HepG2 (cell line): Measurements from ENCODE around the gene PLA2G7. TPM values are rescaled to one million over a fixed set of nuclear protein-coding genes. Genes with fewer than 3 reads are reported as not detected.

Source experiments
- ATAC-seq: fragments of 200-7000 bp; cut with Tn5 transposase; 3 replicates; pipeline ENCODE4 v1.9.1; 2020; ENCODE audit warnings: mild to moderate bottlenecking, moderate library complexity
- BruUV-seq: library from RNA; stranded (reverse); fragments of 400-500 nt; replicated peaks from 2 replicates; lab custom pipeline; 2021; lab: Mats Ljungman, UMichigan
- CTCF ChIA-PET: fragments of 300-600 bp; formaldehyde crosslinking; extraction: SDS; loops from one replicate; lab custom pipeline; 2021; ENCODE audit warnings: low total read pairs, inconsistent platforms, low intra/inter-chr PET ratio; lab: Yijun Ruan, JAX
- POLR2A ChIA-PET: fragments of 350-600 bp; sonication (Branson Sonifier 250); formaldehyde crosslinking; loops from one replicate; lab custom pipeline; 2020; ENCODE audit warnings: antibody characterized with exemption, inconsistent platforms; lab: Yijun Ruan, JAX
- DNase-seq: peaks from one replicate; pipeline ENCODE4 v3.0.0-alpha.2; 2015; ENCODE audit warnings: low spot score
- FAIRE-seq: peaks from 3 replicates; lab custom pipeline; 2011; peaks lifted over from hg19 to GRCh38; lab: Jason Lieb, UNC
- H2AFZ ChIP-seq: one replicate; pipeline ENCODE4 v1.6.1; 2011; ENCODE audit warnings: low read length, inconsistent platforms
- H3K27ac ChIP-seq: fragments of 300-600 bp; 3 replicates; pipeline ENCODE4 v1.8.0; 2011; ENCODE audit warnings: mixed run types, mild to moderate bottlenecking, mixed read lengths, low read length, inconsistent platforms; ENCODE audit not compliant: insufficient read depth; ENCODE audit errors: extremely low read length
- H3K27me3 ChIP-seq, 2 experiments: fragments of 200-600 bp in 1 of 2; 2 replicates in 1 of 2; 3 replicates in 1 of 2; pipeline versions ENCODE4 v1.6.0 to v1.8.0; 2011; ENCODE audit warnings: low read length in 2 of 2, mild to moderate bottlenecking in 2 of 2, moderate library complexity in 2 of 2, inconsistent platforms in 1 of 2; ENCODE audit not compliant: insufficient read depth in 2 of 2, control insufficient read depth in 1 of 2
- H3K36me3 ChIP-seq, 2 experiments: fragments of 200-600 bp in 1 of 2; replicated peaks in 1 of 2; 2 replicates in 1 of 2; 3 replicates in 1 of 2; pipeline versions ENCODE4 v1.5.1 to v1.8.0; 2011; ENCODE audit warnings: low read length in 2 of 2, inconsistent platforms in 1 of 2; ENCODE audit not compliant: insufficient read depth in 2 of 2, control insufficient read depth in 1 of 2
- H3K4me1 ChIP-seq: 2 replicates; pipeline ENCODE4 v1.5.1; 2012; ENCODE audit warnings: low read length, inconsistent platforms; ENCODE audit not compliant: insufficient read depth
- H3K4me2 ChIP-seq: 2 replicates; pipeline ENCODE4 v1.6.0; 2011; ENCODE audit warnings: low read depth, low read length, inconsistent platforms
- H3K4me3 ChIP-seq, 3 experiments: fragments of 200-600 bp in 1 of 3; sonication (generic), shearing (Covaris generic) in 1 of 3; replicated peaks in 1 of 3; 2 replicates each; pipeline ENCODE4 v1.5.1; 2011 to 2016; ENCODE audit warnings: low read length in 3 of 3, inconsistent platforms in 2 of 3, low read depth in 2 of 3, mild to moderate bottlenecking in 2 of 3, control low read depth in 1 of 3, mixed read lengths in 1 of 3; ENCODE audit not compliant: insufficient read depth in 1 of 3
- H3K79me2 ChIP-seq: one replicate; pipeline ENCODE4 v1.6.1; 2011; ENCODE audit warnings: low read length, inconsistent platforms; ENCODE audit not compliant: insufficient read depth
- H3K9ac ChIP-seq: 2 replicates; pipeline ENCODE4 v1.6.0; 2011; ENCODE audit warnings: mild to moderate bottlenecking, low read depth, low read length, inconsistent platforms; ENCODE audit not compliant: insufficient read depth
- H3K9me3 ChIP-seq: 2 replicates; pipeline ENCODE4 v1.5.1; 2012; ENCODE audit warnings: mild to moderate bottlenecking, low read length
- H4K20me1 ChIP-seq: 2 replicates; pipeline ENCODE4 v1.6.0; 2011; ENCODE audit warnings: inconsistent platforms, mild to moderate bottlenecking, low read length, moderate library complexity; ENCODE audit not compliant: insufficient read depth
- ATM ChIP-seq: fragments of 450-650 bp; IDR thresholded peaks from 2 replicates; pipeline ENCODE4 v1.7.1; 2017; ENCODE audit warnings: mild to moderate bottlenecking, borderline replicate concordance
- HDAC1 ChIP-seq: sonication (generic); formaldehyde crosslinking; IDR thresholded peaks from 2 replicates; pipeline ENCODE4 v1.5.1; 2020; ENCODE audit warnings: mild to moderate bottlenecking, missing genetic modification reagents
- IKZF4 ChIP-seq: sonication (generic); formaldehyde crosslinking; IDR thresholded peaks from 2 replicates; pipeline ENCODE4 v1.5.1; 2020; ENCODE audit warnings: borderline replicate concordance, mild to moderate bottlenecking, low read depth, missing genetic modification reagents; ENCODE audit errors: not compliant biosample characterization
- KAT2B ChIP-seq: fragments of 150-350 bp; IDR thresholded peaks from 2 replicates; pipeline ENCODE4 v1.6.1; 2014; ENCODE audit warnings: low read depth, low read length, borderline replicate concordance
- LRRFIP1 ChIP-seq: sonication (generic); formaldehyde crosslinking; conservative IDR thresholded peaks from 2 replicates; pipeline ENCODE4 v1.4.0; 2020; ENCODE audit warnings: missing genetic modification reagents
- MIER2 ChIP-seq: IDR thresholded peaks from 2 replicates; pipeline ENCODE4 v1.6.1; 2016; ENCODE audit warnings: missing biosample characterization, missing genetic modification reagents
- MIXL1 ChIP-seq: IDR thresholded peaks from 2 replicates; pipeline ENCODE4 v1.6.1; 2016
- NRL ChIP-seq: sonication (generic); formaldehyde crosslinking; IDR thresholded peaks from 2 replicates; pipeline ENCODE4 v1.5.0; 2020; ENCODE audit warnings: missing genetic modification reagents, mild to moderate bottlenecking, moderate library complexity, borderline replicate concordance
- POLR2A ChIP-seq, 2 experiments: IDR thresholded peaks; 2 replicates each; pipeline ENCODE4 v1.6.1; 2011; ENCODE audit warnings: low read depth in 2 of 2, low read length in 2 of 2, mild to moderate bottlenecking in 1 of 2, moderate library complexity in 1 of 2; ENCODE audit not compliant: insufficient read depth in 1 of 2
- RELA ChIP-seq: sonication (generic); formaldehyde crosslinking; IDR thresholded peaks from 2 replicates; pipeline ENCODE4 v1.4.0; 2020; ENCODE audit warnings: missing genetic modification reagents
- SETDB1 ChIP-seq: sonication (generic); formaldehyde crosslinking; IDR thresholded peaks from 2 replicates; pipeline ENCODE4 v1.5.1; 2020; ENCODE audit warnings: missing genetic modification reagents, mild to moderate bottlenecking, borderline replicate concordance
- SRSF9 ChIP-seq: fragments of 200-400 bp; formaldehyde crosslinking; IDR thresholded peaks from 2 replicates; pipeline ENCODE4 v1.6.1; 2018; ENCODE audit warnings: borderline replicate concordance, mild to moderate bottlenecking, low read depth, low read length; ENCODE audit not compliant: insufficient read depth, poor library complexity, severe bottlenecking
- THAP7 ChIP-seq: sonication (generic); formaldehyde crosslinking; IDR thresholded peaks from 2 replicates; pipeline ENCODE4 v1.8.1; 2023; ENCODE audit warnings: mild to moderate bottlenecking, missing genetic modification reagents
- ZBTB42 ChIP-seq: sonication (generic); formaldehyde crosslinking; IDR thresholded peaks from 2 replicates; pipeline ENCODE4 v1.5.0; 2020; ENCODE audit warnings: mild to moderate bottlenecking, missing genetic modification reagents
- ZFP37 ChIP-seq: sonication (generic); formaldehyde crosslinking; IDR thresholded peaks from 2 replicates; pipeline ENCODE4 v1.4.0; 2020; ENCODE audit warnings: missing genetic modification reagents, borderline replicate concordance
- ZNF230 ChIP-seq: sonication (generic); formaldehyde crosslinking; IDR thresholded peaks from 2 replicates; pipeline ENCODE4 v1.4.0; 2020; ENCODE audit warnings: mild to moderate bottlenecking, missing genetic modification reagents
- ZNF414 ChIP-seq: sonication (generic); formaldehyde crosslinking; IDR thresholded peaks from 2 replicates; pipeline ENCODE4 v1.5.0; 2020; ENCODE audit warnings: missing genetic modification reagents
- ZNF691 ChIP-seq: sonication (generic); formaldehyde crosslinking; IDR thresholded peaks from 2 replicates; pipeline ENCODE4 v1.4.0; 2020; ENCODE audit warnings: missing genetic modification reagents, low read depth, mild to moderate bottlenecking, borderline replicate concordance
- WGBS: methylation state at CpG from one replicate; pipeline ENCODE4 v1.1.6; 2017; ENCODE audit warnings: low lambda C conversion rate; 5-methylcytosine and 5-hydroxymethylcytosine counted together
- in situ Hi-C: cut with HindIII; loops from 2 replicates; pipeline ENCODE4 v1.10.0; 2017; ENCODE audit warnings: low pct_unique_long_range_greater_than_20kb; ENCODE audit not compliant: extremely low pct_ligation_motif_present
- intact Hi-C: fragments of 100-400 bp; cut with micrococcal nuclease; formaldehyde crosslinking; loops from one replicate; pipeline ENCODE4 v1.10.0; 2022; ENCODE audit not compliant: unreplicated experiment
- polyA plus RNA-seq, 8 experiments: library from polyadenylated mRNA; depleted of rRNA in 3 of 8; stranded (reverse) in 7 of 8; unstranded in 1 of 8; fragments of >200 nt; fragmentation: Illumina TruSeq in 4 of 8; extraction: Trizol in 4 of 8; gene quantifications; 2 replicates each; pipeline versions ENCODE4 v1.2.1 to v1.2.3, GENCODE V29; 2011 to 2016; ENCODE audit warnings: low read depth in 4 of 8, missing spikeins in 1 of 8, mixed read lengths in 1 of 8; ENCODE audit not compliant: insufficient read depth in 1 of 8
- total RNA-seq, 5 experiments: library from RNA; depleted of rRNA; stranded (reverse); fragments of >200 nt; fragmentation: Illumina TruSeq; extraction: Trizol; gene quantifications; 2 replicates each; pipeline ENCODE4 v1.2.3, GENCODE V29; 2016; ENCODE audit warnings: low read depth in 1 of 5

Gene PLA2G7
- total and polyA plus RNA-seq, 2 of the 13 experiments (the other 11 are each of a cell fraction or from before 2014, with no cell fraction given), result not detected

- Histone ChIP-seq H3K4me3 (no peak overlapping the region), H3K4me1 (0 out of 2 replicates have a peak, but pooled peaks cover 7% of the 10 kb centered on the region), H4K20me1 (no peaks in the 10 kb centered on the region), H3K36me3 (no peaks in the 10 kb centered on the region), H3K79me2 (no peaks in the 10 kb centered on the region), H2AFZ (no peak overlapping the region), H3K9ac (no peak overlapping the region), H3K4me2 (no peak overlapping the region), H3K27me3 (no peaks in the 10 kb centered on the region), H3K27ac (no peak overlapping the region), H3K9me3 (no peaks in the 10 kb centered on the region)
- intact Hi-C loops, result no loop called here
- TF ChIP-seq POLR2A (IDR thresholded peaks at IDR 0.05; ENCODE audit: insufficient read depth in 1 of 2, low read depth in 2 of 2, low read length in 2 of 2) (no peak), ZNF230 (CRISPR knock-in tag) (no peak), ATM (no peak), ZNF414 (CRISPR knock-in tag) (no peak), SRSF9 (no peak), MIER2 (CRISPR knock-in tag) (no peak), ZFP37 (CRISPR knock-in tag) (no peak), ZBTB42 (CRISPR knock-in tag) (no peak), THAP7 (CRISPR knock-in tag) (no peak), HDAC1 (CRISPR knock-in tag) (no peak), ZNF691 (CRISPR knock-in tag) (no peak), IKZF4 (no peak), SETDB1 (no peak), LRRFIP1 (CRISPR knock-in tag) (no peak), RELA (CRISPR knock-in tag) (no peak), MIXL1 (CRISPR knock-in tag) (no peak), KAT2B (no peak), NRL (CRISPR knock-in tag) (no peak)
- ChIA-PET CTCF (no interaction called here), POLR2A (no interaction called here)
- DNase-seq, result no peak
- WGBS, result 0% methylated on average over 1 of the region's 1 CpG
- FAIRE-seq, result no peak
- no TSS peak for BruUV-seq
- in situ Hi-C loops, result no loop called here
- ATAC-seq, result no peak
Measured at GRCh38 chr6:46699970-46700369, 35.2 kb downstream of the PLA2G7 start.
